PC-3 (cell line): ENCODE results near the gene SLC6A4. TPM values are rescaled to one million over a fixed set of nuclear protein-coding genes. Genes with fewer than 3 reads are reported as not detected.

Source experiments
- ATAC-seq: fragments of 200-7000 bp; cut with Tn5 transposase; 2 replicates; pipeline ENCODE4 v1.9.1; 2020; ENCODE audit warnings: mild to moderate bottlenecking, moderate library complexity
- BruUV-seq: library from RNA; stranded (reverse); fragments of 400-500 nt; replicated peaks from 2 replicates; lab custom pipeline; 2021; lab: Mats Ljungman, UMichigan
- CTCF ChIA-PET: fragments of 300-600 bp; sonication (Branson Sonifier 250); formaldehyde crosslinking; loops from one replicate; lab custom pipeline; 2022; ENCODE audit warnings: antibody characterized with exemption; lab: Charles Lee
- POLR2A ChIA-PET: fragments of 300-600 bp; sonication (Branson Sonifier 250); formaldehyde crosslinking; loops from one replicate; lab custom pipeline; 2022; ENCODE audit warnings: antibody characterized with exemption; ENCODE audit not compliant: unreplicated experiment; lab: Charles Lee
- DNase-seq: peaks from one replicate; pipeline ENCODE4 v3.0.0-alpha.2; 2015
- H2AFZ ChIP-seq: fragments of 300-600 bp; sonication (generic); 2 replicates; pipeline ENCODE4 v1.6.0; 2016; ENCODE audit warnings: antibody characterized with exemption, low read length
- H3F3A ChIP-seq: fragments of 300-600 bp; sonication (generic); one replicate; pipeline ENCODE4 v1.6.0; 2017; ENCODE audit warnings: antibody characterized with exemption, low read length, control low read depth, mild to moderate bottlenecking; ENCODE audit not compliant: unreplicated experiment
- H3K27ac ChIP-seq: fragments of 300-600 bp; sonication (generic); 2 replicates; pipeline ENCODE4 v1.5.1; 2016; ENCODE audit warnings: mild to moderate bottlenecking, low read length
- H3K27me3 ChIP-seq: fragments of 300-600 bp; sonication (generic); 2 replicates; pipeline ENCODE4 v1.6.1; 2016; ENCODE audit warnings: low read length, mixed read lengths
- H3K36me3 ChIP-seq: fragments of 300-600 bp; sonication (generic); 2 replicates; pipeline ENCODE4 v1.6.1; 2016; ENCODE audit warnings: low read depth, mixed run types, low read length, mixed read lengths
- H3K4me1 ChIP-seq: fragments of 300-600 bp; sonication (generic); 2 replicates; pipeline ENCODE4 v1.5.1; 2016; ENCODE audit warnings: low read length; ENCODE audit not compliant: insufficient read depth
- H3K4me2 ChIP-seq: fragments of 300-600 bp; sonication (generic); 2 replicates; pipeline ENCODE4 v1.6.0; 2016; ENCODE audit warnings: low read length
- H3K4me3 ChIP-seq: fragments of 300-600 bp; sonication (generic); 2 replicates; pipeline ENCODE4 v1.5.1; 2016; ENCODE audit warnings: mild to moderate bottlenecking, low read length, mixed read lengths
- H3K79me2 ChIP-seq: fragments of 300-600 bp; sonication (generic); 2 replicates; pipeline ENCODE4 v1.6.1; 2017; ENCODE audit warnings: low read length, mixed read lengths
- H3K9ac ChIP-seq: fragments of 300-600 bp; sonication (generic); 2 replicates; pipeline ENCODE4 v1.6.0; 2016; ENCODE audit warnings: mild to moderate bottlenecking, low read length
- H3K9me2 ChIP-seq: fragments of 300-600 bp; sonication (generic); replicated peaks from 2 replicates; pipeline ENCODE4 v1.6.1; 2016; ENCODE audit warnings: mixed run types, low read length, mixed read lengths
- H3K9me3 ChIP-seq: fragments of 300-600 bp; sonication (generic); 2 replicates; pipeline ENCODE4 v1.6.1; 2016; ENCODE audit warnings: low read length, mixed read lengths
- H4K20me1 ChIP-seq: fragments of 300-600 bp; sonication (generic); 2 replicates; pipeline ENCODE4 v1.6.1; 2016; ENCODE audit warnings: low read length, mixed read lengths
- CTCF ChIP-seq: fragments of 300-600 bp; sonication (generic); conservative IDR thresholded peaks from 2 replicates; pipeline ENCODE4 v1.5.1; 2017; ENCODE audit warnings: antibody characterized with exemption, low read depth, mild to moderate bottlenecking, low read length
- EZH2 ChIP-seq: fragments of 300-600 bp; sonication (generic); IDR thresholded peaks from one replicate; pipeline ENCODE4 v1.6.1; 2017; ENCODE audit warnings: antibody characterized with exemption, mild to moderate bottlenecking, low read length; ENCODE audit not compliant: unreplicated experiment
- EZH2phosphoT487 ChIP-seq: fragments of 300-600 bp; sonication (generic); IDR thresholded peaks from 2 replicates; pipeline ENCODE4 v1.6.1; 2018; ENCODE audit warnings: mild to moderate bottlenecking, antibody characterized with exemption, low read length, borderline replicate concordance
- intact Hi-C: fragments of 100-400 bp; cut with micrococcal nuclease; formaldehyde crosslinking; loops from 2 replicates; pipeline ENCODE4 v1.9.0; 2023
- total RNA-seq: library from RNA; depleted of rRNA; stranded (reverse); fragments of >200 nt; gene quantifications from 2 replicates; pipeline ENCODE4 v1.2.3, GENCODE V29; 2014

SLC6A4 gene
- total RNA-seq, 1 experiment from 2014 or later, result not detected

DNA sequence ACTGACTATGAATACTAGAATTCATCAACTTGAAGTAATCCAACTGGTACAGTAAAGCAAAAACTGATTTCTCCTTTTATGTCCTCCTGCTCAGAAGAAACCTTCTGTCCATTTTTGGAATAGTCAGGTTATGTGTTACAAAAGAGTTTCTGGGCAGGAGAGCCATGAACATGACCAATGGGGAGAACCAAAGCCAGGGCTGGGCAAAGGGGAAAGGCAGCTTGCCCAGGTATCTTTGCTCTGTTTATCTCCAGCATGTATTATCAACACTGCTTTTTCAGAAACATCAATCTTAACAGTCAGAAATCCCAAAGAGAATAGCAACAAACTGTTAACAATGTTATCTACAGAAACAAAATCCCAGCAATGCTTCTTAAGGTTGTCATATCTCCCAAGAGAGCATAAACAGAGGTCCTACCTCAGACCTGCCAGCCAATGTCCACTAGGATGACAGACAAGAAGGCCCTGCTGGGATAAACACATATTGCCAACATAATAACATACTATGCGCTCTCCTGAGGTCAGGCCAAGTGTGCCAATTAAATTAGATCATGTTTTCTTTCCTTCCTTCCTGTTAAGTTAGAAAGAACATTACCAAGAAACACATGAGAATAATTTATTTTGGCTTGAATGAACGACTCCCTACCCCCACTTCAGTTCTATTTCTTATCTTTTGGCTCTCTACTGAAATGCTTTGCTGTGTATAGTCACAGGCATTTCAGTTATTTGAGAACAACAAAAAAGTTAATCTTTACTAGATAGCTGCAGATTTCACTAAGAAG, 28.2 kb upstream of the SLC6A4 start:
- TF ChIP-seq EZH2phosphoT487 (no peak), CTCF (no peak), EZH2 (no peak)
- no peak overlapping the region for H3K27ac ChIP-seq
- ATAC-seq (no peak), DNase-seq (no peak)
- no peaks in the 10 kb centered on the region for H3K27me3 ChIP-seq
- H3K4me1 ChIP-seq, result no peaks in the 10 kb centered on the region
- H3K4me2 ChIP-seq, result no peak overlapping the region
- peaks cover 4% of the 10 kb centered on the region for H3K36me3 ChIP-seq
- no peaks in the 10 kb centered on the region for H3K9me2 ChIP-seq
- no peak overlapping the region for H2AFZ ChIP-seq
- H3F3A ChIP-seq, result no peaks in the 10 kb centered on the region
- CTCF ChIA-PET, result no interaction called here
- intact Hi-C loops, result no loop called here
- BruUV-seq, result no TSS peak
- H3K9ac ChIP-seq, result no peak overlapping the region
- POLR2A ChIA-PET, result no interaction called here
- no peaks in the 10 kb centered on the region for H3K9me3 ChIP-seq
- no peaks in the 10 kb centered on the region for H4K20me1 ChIP-seq
- H3K79me2 ChIP-seq, result no peaks in the 10 kb centered on the region
- no peak overlapping the region for H3K4me3 ChIP-seq

GRCh38 chr17:30256756-30257506, 21.4 kb upstream of the SLC6A4 start:
- no peak for TF ChIP-seq CTCF
- no peak for TF ChIP-seq EZH2phosphoT487
- TF ChIP-seq EZH2, result no peak
- no peak overlapping the region for H3K4me3 ChIP-seq
- ATAC-seq, result no peak

GRCh38 chr17:30254150-30254549, 18.7 kb upstream of the SLC6A4 start:
- Histone ChIP-seq H4K20me1 (no peaks in the 10 kb centered on the region), H2AFZ (no peak overlapping the region), H3K9ac (no peak overlapping the region), H3K4me2 (no peak overlapping the region), H3K79me2 (no peaks in the 10 kb centered on the region), H3F3A (no peaks in the 10 kb centered on the region), H3K27ac (no peak overlapping the region), H3K4me3 (no peak overlapping the region), H3K27me3 (no peaks in the 10 kb centered on the region), H3K36me3 (peaks cover 3% of the 10 kb centered on the region; the same call in 1 of the 2 replicates), H3K4me1 (no peaks in the 10 kb centered on the region), H3K9me2 (no peaks in the 10 kb centered on the region), H3K9me3 (no peaks in the 10 kb centered on the region)
- CTCF ChIA-PET, result no interaction called here
- no peak for ATAC-seq
- intact Hi-C loops, result no loop called here
- POLR2A ChIA-PET, result no interaction called here
- TF ChIP-seq CTCF (no peak), EZH2phosphoT487 (no peak)
- no peak for DNase-seq
- BruUV-seq, result no TSS peak

More at GRCh38 chr17:30256756-30257506, 21.4 kb upstream of the SLC6A4 start:
- Histone ChIP-seq H3K4me2 (no peak overlapping the region), H3K4me1 (no peaks in the 10 kb centered on the region), H4K20me1 (no peaks in the 10 kb centered on the region), H3K27me3 (no peaks in the 10 kb centered on the region), H3K9me2 (no peaks in the 10 kb centered on the region), H3F3A (no peaks in the 10 kb centered on the region), H3K9ac (no peak overlapping the region), H3K79me2 (no peaks in the 10 kb centered on the region), H3K27ac (no peak overlapping the region), H3K9me3 (no peaks in the 10 kb centered on the region), H2AFZ (no peak overlapping the region), H3K36me3 (peaks cover 3% of the 10 kb centered on the region; the same call in 1 of the 2 replicates)
- BruUV-seq, result no TSS peak
- CTCF ChIA-PET, result no interaction called here
- intact Hi-C loops, result no loop called here
- POLR2A ChIA-PET, result no interaction called here
- DNase-seq, result no peak
